ENCODE data around the gene IFNG.

DNA sequence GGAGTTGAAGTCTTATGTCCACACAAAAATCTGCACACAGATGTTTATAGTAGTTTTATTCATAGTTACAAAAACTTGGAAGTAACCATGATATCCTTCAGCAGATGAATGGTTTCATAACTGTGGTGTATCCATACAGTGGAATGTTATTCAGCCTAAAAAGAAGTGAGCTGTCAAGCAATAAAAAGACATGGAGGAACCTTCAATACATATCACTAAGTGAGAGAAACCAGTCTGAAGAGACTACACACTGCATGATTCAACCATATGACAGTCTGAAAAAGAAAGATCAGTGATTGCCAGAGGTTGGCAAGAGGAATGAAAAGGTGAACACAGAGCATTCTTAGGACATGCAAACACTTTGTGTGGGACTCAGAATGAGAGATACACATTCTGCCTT, 18.6 kb upstream of the IFNG start:
- TF ChIP-seq, protein P1, sequence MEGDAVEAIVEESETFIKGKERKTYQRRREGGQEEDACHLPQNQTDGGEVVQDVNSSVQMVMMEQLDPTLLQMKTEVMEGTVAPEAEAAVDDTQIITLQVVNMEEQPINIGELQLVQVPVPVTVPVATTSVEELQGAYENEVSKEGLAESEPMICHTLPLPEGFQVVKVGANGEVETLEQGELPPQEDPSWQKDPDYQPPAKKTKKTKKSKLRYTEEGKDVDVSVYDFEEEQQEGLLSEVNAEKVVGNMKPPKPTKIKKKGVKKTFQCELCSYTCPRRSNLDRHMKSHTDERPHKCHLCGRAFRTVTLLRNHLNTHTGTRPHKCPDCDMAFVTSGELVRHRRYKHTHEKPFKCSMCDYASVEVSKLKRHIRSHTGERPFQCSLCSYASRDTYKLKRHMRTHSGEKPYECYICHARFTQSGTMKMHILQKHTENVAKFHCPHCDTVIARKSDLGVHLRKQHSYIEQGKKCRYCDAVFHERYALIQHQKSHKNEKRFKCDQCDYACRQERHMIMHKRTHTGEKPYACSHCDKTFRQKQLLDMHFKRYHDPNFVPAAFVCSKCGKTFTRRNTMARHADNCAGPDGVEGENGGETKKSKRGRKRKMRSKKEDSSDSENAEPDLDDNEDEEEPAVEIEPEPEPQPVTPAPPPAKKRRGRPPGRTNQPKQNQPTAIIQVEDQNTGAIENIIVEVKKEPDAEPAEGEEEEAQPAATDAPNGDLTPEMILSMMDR (IDR thresholded peaks at IDR 0.05; ENCODE audit: insufficient read depth, low read depth, low read length), result no peak
- TF ChIP-seq EZH2 (IDR thresholded peaks at IDR 0.05; ENCODE audit: insufficient read depth, low read length), result no peak
